ENCODE data around the gene DNAJC9.

DNA sequence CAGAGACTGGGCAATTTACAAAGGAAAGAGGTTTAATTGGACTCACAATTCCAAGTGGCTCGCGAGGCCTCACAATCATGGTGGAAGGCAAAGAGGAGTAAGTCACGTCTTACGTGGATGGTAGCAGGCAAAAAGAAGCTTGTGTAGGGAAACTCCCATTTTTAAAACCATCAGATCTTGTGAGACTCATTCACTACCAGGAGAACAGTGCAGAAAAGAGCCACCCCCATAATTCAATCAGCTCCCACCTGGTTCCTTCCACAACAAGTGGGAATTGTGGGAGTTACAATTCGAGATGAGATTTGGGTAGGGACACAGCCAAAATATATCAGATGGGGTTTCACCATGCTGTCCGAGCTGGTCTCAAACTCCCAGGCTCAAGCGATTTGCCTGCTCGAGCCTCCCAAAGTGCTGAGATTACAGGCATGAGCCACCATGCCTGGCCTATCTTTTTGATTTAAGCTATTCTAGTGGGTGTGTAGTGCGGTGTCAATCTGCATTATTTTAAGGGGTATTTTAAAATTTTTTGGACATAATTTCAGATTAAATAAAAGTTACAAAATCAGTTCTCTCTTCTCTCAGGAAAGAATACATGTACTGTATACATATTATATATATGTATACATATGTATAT lies 14.4 kb upstream of the DNAJC9 start:
- TF ChIP-seq, protein P1, sequence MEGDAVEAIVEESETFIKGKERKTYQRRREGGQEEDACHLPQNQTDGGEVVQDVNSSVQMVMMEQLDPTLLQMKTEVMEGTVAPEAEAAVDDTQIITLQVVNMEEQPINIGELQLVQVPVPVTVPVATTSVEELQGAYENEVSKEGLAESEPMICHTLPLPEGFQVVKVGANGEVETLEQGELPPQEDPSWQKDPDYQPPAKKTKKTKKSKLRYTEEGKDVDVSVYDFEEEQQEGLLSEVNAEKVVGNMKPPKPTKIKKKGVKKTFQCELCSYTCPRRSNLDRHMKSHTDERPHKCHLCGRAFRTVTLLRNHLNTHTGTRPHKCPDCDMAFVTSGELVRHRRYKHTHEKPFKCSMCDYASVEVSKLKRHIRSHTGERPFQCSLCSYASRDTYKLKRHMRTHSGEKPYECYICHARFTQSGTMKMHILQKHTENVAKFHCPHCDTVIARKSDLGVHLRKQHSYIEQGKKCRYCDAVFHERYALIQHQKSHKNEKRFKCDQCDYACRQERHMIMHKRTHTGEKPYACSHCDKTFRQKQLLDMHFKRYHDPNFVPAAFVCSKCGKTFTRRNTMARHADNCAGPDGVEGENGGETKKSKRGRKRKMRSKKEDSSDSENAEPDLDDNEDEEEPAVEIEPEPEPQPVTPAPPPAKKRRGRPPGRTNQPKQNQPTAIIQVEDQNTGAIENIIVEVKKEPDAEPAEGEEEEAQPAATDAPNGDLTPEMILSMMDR (conservative IDR thresholded peaks at IDR 0.05; ENCODE audit: low read depth, low read length), result no peak
- no peak for TF ChIP-seq EZH2 (IDR thresholded peaks at IDR 0.05; ENCODE audit: borderline replicate concordance, low read depth, low read length, poor library complexity, severe bottlenecking)

Measured in A673 (cell line).